ENCODE data around the gene KCNK3. TPM values are rescaled to one million over a fixed set of nuclear protein-coding genes. Genes with fewer than 3 reads are reported as not detected.

The KCNK3 gene
- total and polyA plus RNA-seq, 10 of the 15 experiments (the other 5 are each of a cell fraction or from before 2014, with no cell fraction given) = 0.13 TPM; not detected in 9

GRCh38 chr2:26685341-26685740 lies 7.2 kb upstream of the KCNK3 start (continued):
- no peak for TF ChIP-seq CUX1 (IDR thresholded peaks at IDR 0.05; ENCODE audit: insufficient replicate concordance, low read depth, low read length)
- TF ChIP-seq POLR2AphosphoS5 (IDR thresholded peaks at IDR 0.05; ENCODE audit: low read length) = no peak
- TF ChIP-seq ZNF622 (IDR thresholded peaks at IDR 0.05) = no peak
- no peak for TF ChIP-seq ATF7 (IDR thresholded peaks at IDR 0.05; ENCODE audit: low read depth)
- TF ChIP-seq CBFB (IDR thresholded peaks at IDR 0.05; ENCODE audit: low read depth) = no peak

GRCh38 chr2:26685989-26686839 lies 6.3 kb upstream of the KCNK3 start:
- Histone ChIP-seq H3K9ac (ENCODE audit: control insufficient read depth, insufficient read depth, low read length) (no peak overlapping the region), H3K4me1 (ENCODE audit: control insufficient read depth, insufficient read depth, low read length) (no peaks in the 10 kb centered on the region), H3K36me3 (ENCODE audit: control insufficient read depth in 2 of 2, insufficient read depth in 2 of 2, low read length in 1 of 2) (no peaks in the 10 kb centered on the region), H4K20me1 (ENCODE audit: control insufficient read depth, insufficient read depth) (no peaks in the 10 kb centered on the region), H3K27me3 (replicated peaks in 1 of 2; ENCODE audit: control insufficient read depth in 2 of 2, insufficient read depth in 2 of 2, low read length in 1 of 2) (peaks cover 0 to 4% of the 10 kb centered on the region in 2 experiments; a peak in 1 of 4 replicates), H3K4me3 (no peak overlapping the region), H3K9me3 (replicated peaks; ENCODE audit: control insufficient read depth, insufficient read depth, low read length) (no peaks in the 10 kb centered on the region), H3K4me2 (ENCODE audit: control insufficient read depth, insufficient read depth) (no peak overlapping the region), H2AFZ (ENCODE audit: control insufficient read depth, low read depth, low read length) (no peak overlapping the region), H3K27ac (ENCODE audit: control insufficient read depth, insufficient read depth) (no peak overlapping the region), H3K79me2 (ENCODE audit: control insufficient read depth, insufficient read depth, low read length) (no peaks in the 10 kb centered on the region)
- DNase-seq (ENCODE audit: low read depth, low spot score) (no peak), ATAC-seq (no peak), FAIRE-seq (no peak)
- 17% methylated on average over 16 of the region's 16 CpGs for WGBS (ENCODE audit: insufficient coverage, insufficient replicate concordance, low lambda C conversion rate, missing lambda C conversion rate)
- ChIA-PET CTCF (no interaction called here), POLR2A (interaction anchor here (0.6 kb wide), 1 partner anchor 28 kb away, joined by 3 read pairs; no protein-coding TSS in a partner anchor), SMC1A (ENCODE audit: uncharacterized antibody, unreplicated experiment) (no interaction called here), RAD21 (ENCODE audit: unreplicated experiment) (no interaction called here)
- intact Hi-C loops (cut with micrococcal nuclease; ENCODE audit: unreplicated experiment) = no loop called here
- in situ Hi-C loops (cut with MboI) = no loop called here
- BruUV-seq (replicated peaks) = no TSS peak
- TF ChIP-seq E2F8 (IDR thresholded peaks at IDR 0.05; ENCODE audit: low read depth, partially characterized antibody) (no peak), SIN3A (IDR thresholded peaks at IDR 0.05; ENCODE audit: low read depth, low read length) (no peak), ZNF24 (IDR thresholded peaks at IDR 0.05) (no peak), RFX5 (IDR thresholded peaks at IDR 0.05; ENCODE audit: low read depth, low read length) (no peak), EP300 (IDR thresholded peaks at IDR 0.05; ENCODE audit: borderline replicate concordance in 1 of 2, control insufficient read depth in 1 of 2, low read depth in 2 of 2, low read length in 2 of 2) (no peak), POLR2AphosphoS2 (IDR thresholded peaks at IDR 0.05; ENCODE audit: low read depth, low read length) (no peak), RCOR1 (conservative IDR thresholded peaks at IDR 0.05; ENCODE audit: low read depth, low read length) (no peak), HDAC2 (IDR thresholded peaks at IDR 0.05) (no peak), HCFC1 (IDR thresholded peaks at IDR 0.05; ENCODE audit: low read length) (no peak), PAX5 (IDR thresholded peaks at IDR 0.05; ENCODE audit: borderline replicate concordance, low read depth, low read length) (no peak), ZNF217 (IDR thresholded peaks at IDR 0.05) (no peak)
